HG03342 (cell line): ENCODE results near the gene FAM222A.

ENCODE experiments used
- ATAC-seq: cut with Tn5 transposase; IDR thresholded peaks from one replicate; pipeline ENCODE4 v1.9.1; 2021; ENCODE audit warnings: mild to moderate bottlenecking, moderate library complexity; ENCODE audit not compliant: unreplicated experiment

Gene FAM222A

DNA sequence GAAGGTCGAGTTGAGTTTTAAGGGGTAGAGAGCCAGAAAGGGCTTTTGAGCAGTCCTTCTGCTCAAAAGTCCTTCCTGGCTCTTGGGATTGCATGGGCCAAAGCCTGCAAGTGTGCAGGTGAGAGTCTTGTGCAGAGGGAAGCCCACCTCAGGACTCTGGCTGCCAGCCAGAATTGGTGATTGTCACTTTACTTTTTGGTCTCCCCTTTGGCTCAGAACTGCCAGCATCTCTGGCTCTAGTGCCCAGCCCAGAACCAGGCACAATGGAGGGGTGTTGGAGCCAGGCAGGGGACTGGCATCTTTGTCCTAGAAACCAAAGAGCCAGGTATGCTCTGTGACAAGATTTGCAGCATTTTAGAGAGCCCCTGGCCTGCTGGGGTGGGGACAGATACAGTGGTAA, 23.5 kb downstream of the FAM222A start:
- no peak for ATAC-seq

DNA sequence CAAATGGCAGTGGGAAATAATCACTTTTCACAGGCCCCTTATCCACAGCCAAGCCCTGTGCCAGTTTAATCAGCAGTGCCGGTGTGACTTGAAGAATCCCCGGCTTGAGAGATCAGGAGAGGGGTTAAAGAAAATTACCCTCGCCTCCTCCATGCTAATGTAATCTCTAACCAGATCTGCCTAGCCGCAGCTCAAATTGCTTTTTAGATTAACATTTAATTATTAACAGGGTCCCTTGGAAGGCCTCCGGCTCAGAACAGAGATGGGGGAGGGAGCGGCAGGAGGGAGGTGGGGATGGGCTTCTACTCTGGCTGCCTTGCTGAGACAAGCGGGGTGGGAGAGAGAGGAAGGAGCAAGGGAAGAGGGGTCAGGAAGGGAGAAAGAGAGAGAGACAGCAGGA, 24.0 kb downstream of the FAM222A start:
- no peak for ATAC-seq

DNA sequence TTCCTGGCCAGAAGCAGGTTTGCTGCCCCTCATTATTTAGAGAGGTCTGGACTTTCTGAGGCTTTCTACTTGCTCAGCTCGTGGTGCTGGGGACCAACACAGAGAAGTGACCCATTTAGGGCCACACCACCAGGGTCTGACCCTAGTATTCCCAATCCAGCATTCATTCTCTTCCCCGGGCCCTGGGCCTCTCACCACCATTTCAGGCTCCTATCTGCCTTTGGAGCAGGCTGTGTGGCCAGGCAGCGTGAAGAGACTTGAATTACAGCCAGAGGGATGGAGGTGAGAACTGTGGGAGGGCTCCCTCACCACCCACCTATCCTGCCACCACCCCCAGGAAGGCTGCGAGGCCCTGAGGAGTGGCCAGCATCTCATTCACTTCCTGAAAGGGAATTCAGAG, 24.6 kb downstream of the FAM222A start:
- ATAC-seq: no peak

- no peak for ATAC-seq
Measured at GRCh38 chr12:109738878-109739665, 25.4 kb downstream of the FAM222A start.

DNA sequence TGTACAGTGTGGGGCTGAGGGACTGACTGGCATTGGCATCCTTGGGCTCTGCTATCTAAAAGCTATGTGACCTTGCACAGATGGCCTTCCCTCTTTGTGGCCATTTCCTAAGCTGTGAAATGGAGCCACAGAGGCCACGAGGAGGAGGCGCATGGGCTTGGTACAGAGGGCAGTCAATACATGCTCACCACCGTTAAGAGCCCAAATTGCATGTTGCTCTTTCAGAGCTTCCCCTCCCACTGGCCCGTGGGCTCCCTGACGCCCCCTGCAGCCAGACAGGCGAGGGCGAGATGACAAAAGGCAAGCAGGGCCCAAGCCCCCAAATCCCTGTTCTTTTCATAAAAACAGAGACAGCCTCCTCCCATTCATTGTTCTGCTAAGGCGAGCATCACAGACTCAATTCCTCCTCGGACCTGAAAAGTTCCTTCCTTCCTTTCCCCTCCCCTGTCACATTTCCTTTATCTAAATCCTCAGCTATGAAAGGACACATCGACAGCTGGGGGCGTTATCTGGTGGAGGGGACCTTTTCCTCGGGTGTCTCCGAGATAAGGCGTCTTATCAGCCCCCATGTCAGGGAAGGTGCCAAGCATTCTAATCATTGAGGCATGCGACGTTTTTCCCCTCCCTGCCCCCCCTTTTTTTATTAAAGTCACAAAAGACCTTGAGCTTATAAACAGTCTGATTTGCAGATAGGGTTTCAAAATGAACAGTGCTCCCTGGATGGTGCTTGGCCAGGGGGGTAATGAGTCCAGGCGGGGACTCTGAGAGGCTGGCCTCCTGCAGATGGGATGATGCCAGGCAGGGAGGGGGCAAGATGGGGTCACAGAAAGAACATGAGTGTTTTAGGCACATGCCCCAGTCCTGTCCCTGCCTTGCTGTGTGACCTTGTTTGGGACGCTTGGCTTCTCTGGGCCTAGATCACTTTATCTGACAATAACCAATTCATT, 26.4 kb downstream of the FAM222A start:
- ATAC-seq: no peak

DNA sequence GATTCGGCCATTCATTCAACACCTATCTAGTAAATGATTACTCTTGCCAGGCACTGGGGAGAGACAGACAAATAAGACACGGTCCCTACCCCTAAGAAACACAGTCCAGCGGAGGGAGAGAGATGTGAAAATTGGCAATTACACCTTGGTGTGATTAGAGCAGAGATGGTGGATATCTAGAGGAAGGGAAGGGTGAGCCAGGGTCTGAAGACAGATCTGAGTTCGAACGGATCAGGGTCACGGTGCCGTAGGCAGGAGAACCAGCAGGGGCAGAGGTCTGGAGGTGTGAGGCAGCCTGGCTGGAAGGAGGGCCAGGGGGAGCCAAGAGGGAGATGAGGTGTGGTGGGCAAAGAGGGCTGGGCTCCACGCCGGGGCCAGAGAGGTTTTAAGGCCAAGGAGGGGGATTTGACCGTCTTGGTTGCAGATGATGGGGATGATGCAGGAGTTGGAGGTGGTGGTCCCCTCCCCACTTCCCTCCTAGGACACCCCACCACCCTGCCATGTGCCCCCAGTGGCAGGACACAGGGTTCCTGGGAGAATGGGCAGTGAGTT, 27.1 kb downstream of the FAM222A start:
- ATAC-seq: no peak

GRCh38 chr12:109741286-109741969, 27.8 kb downstream of the FAM222A start:
- no peak for ATAC-seq

DNA sequence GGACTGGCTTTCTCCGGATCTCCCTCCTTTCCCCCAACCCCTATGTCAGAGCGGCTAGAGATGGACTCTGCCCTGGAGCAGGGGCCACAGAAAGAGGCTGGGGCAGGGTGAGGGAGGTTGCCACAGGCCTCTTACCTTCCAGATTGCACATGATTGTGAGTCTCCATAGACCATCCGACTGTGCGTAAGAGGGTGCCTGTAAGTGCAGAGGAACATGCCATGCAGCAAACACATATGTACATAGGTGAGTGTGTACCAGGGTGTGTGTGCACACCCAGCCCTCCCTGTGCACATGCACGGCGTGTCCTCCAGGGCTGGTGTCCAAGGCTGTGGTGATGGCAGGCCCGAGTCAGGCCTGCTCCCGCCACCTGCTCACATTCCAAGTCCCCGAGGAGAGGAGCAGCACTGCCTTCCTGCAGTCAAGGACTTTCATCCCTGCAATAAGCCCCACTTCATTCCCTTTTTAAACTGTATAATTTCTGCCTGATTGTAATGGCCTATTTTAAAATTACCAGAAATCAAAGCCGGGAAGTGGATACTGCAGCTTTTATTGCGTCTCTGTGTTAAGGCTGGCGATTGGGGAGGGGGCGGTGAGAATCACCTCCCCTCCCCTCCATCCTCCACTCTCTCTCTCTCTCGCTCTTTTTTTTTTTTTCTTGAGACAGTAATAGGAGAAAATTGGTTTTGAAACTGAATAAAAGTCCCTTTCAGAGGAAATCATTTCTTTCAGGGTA, 28.5 kb downstream of the FAM222A start:
- ATAC-seq: no peak

- no peak for ATAC-seq
Measured at GRCh38 chr12:109743076-109743910, 29.7 kb downstream of the FAM222A start.

- ATAC-seq: no peak
Measured at GRCh38 chr12:109744026-109744425, 30.4 kb downstream of the FAM222A start.

GRCh38 chr12:109744986-109745942, 31.6 kb downstream of the FAM222A start:
- no peak for ATAC-seq

GRCh38 chr12:109752117-109753053, 38.8 kb downstream of the FAM222A start:
- ATAC-seq: no peak

DNA sequence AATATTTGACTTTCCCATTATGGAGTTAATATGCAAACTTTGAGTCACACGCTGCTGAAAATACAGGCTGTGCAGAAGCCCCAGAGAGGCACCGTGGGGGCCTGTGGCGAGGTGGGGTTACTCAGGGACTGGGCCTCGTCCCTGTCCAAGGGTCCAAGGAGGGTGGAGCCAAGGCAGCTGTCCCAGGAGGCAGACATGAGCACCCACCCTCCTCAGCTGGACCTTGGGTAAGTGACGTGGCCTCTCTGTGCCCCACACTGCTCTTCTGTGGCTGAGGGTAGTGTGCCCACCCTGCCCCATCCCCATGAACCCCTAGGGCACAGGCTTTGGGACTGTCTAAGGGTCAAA, 39.4 kb downstream of the FAM222A start:
- no peak for ATAC-seq

- no peak for ATAC-seq
Measured at GRCh38 chr12:109753959-109754358, 40.3 kb downstream of the FAM222A start.

- no peak for ATAC-seq
Measured at GRCh38 chr12:109756457-109756856, 42.8 kb downstream of the FAM222A start.

- no peak for ATAC-seq
Measured at GRCh38 chr12:109757671-109758265, 44.1 kb downstream of the FAM222A start.
